RWPE1 (cell line): ENCODE results near the gene MEOX1.

ENCODE experiments used
- CTCF ChIA-PET: fragments of 350-600 bp; sonication (Branson Sonifier 250); formaldehyde crosslinking; extraction: SDS; loops from one replicate; lab custom pipeline; 2021; lab: Yijun Ruan, JAX
- POLR2A ChIA-PET: fragments of 400-600 bp; formaldehyde crosslinking; extraction: SDS; loops from one replicate; lab custom pipeline; 2020; ENCODE audit warnings: antibody characterized with exemption; ENCODE audit not compliant: low non-redundant PET; lab: Yijun Ruan, JAX
- DNase-seq: peaks from one replicate; pipeline ENCODE4 v3.0.0; 2012; ENCODE audit warnings: low spot score
- H3K27ac ChIP-seq: fragments of 450-650 bp; 2 replicates; pipeline ENCODE4 v1.5.1; 2017
- CTCF ChIP-seq: fragments of 450-650 bp; conservative IDR thresholded peaks from 2 replicates; pipeline ENCODE4 v1.5.1; 2017; ENCODE audit warnings: low read depth, mild to moderate bottlenecking

The MEOX1 gene

GRCh38 chr17:43655693-43656255, 5.9 kb downstream of the MEOX1 start:
- H3K27ac ChIP-seq = no peak overlapping the region
- CTCF ChIA-PET = interaction anchor here (1.1 kb wide), 1 partner anchor 18 kb away, joined by 3 read pairs; no protein-coding TSS in a partner anchor
- no peak for DNase-seq
- POLR2A ChIA-PET = no interaction called here
- no peak for TF ChIP-seq CTCF

GRCh38 chr17:43652124-43652480, 9.6 kb downstream of the MEOX1 start:
- ChIA-PET POLR2A (no interaction called here), CTCF (interaction anchor here (0.7 kb wide), 1 partner anchor 24 kb away, joined by 3 read pairs; no protein-coding TSS in a partner anchor)
- DNase-seq = no peak
- no peak overlapping the region for H3K27ac ChIP-seq
- no peak for TF ChIP-seq CTCF

- H3K27ac ChIP-seq = no peak overlapping the region
- CTCF ChIA-PET = interaction anchor here (0.6 kb wide), 1 partner anchor 35 kb away, joined by 3 read pairs; no protein-coding TSS in a partner anchor
- POLR2A ChIA-PET = no interaction called here
- DNase-seq = no peak
- TF ChIP-seq CTCF = no peak
These were observed 11.3 kb downstream of the MEOX1 start for GRCh38 chr17:43650471-43650870.

- CTCF ChIA-PET = interaction anchor here (0.6 to 2.0 kb wide), 3 partner anchors 13 to 275 kb away, joined by 3 to 5 read pairs (median 5); no protein-coding TSS in a partner anchor
- no peak for DNase-seq
- H3K27ac ChIP-seq = no peak overlapping the region
- POLR2A ChIA-PET = interaction anchor here (0.5 to 0.6 kb wide), 3 partner anchors 13 to 1960 kb away, joined by 3 to 5 read pairs (median 3); no protein-coding TSS in a partner anchor
- TF ChIP-seq CTCF = no peak
These were observed 12.8 kb downstream of the MEOX1 start for GRCh38 chr17:43648916-43649315.

- no peak for TF ChIP-seq CTCF
- DNase-seq = peak; percentile 46
- H3K27ac ChIP-seq = no peak overlapping the region
- ChIA-PET POLR2A (no interaction called here), CTCF (interaction anchor here (0.6 kb wide), 1 partner anchor 69 kb away, joined by 3 read pairs; no protein-coding TSS in a partner anchor)
These were observed 15.8 kb downstream of the MEOX1 start for GRCh38 chr17:43645765-43646481.

- no peak for DNase-seq
- ChIA-PET CTCF (interaction anchor here (0.6 kb wide), 1 partner anchor 68 kb away, joined by 3 read pairs; no protein-coding TSS in a partner anchor), POLR2A (no interaction called here)
- no peak for TF ChIP-seq CTCF
- H3K27ac ChIP-seq = no peak overlapping the region
These were observed 16.3 kb downstream of the MEOX1 start for GRCh38 chr17:43645450-43645764.
